IMR-90 (cell line): ENCODE data around the gene SKP1.

Source experiments
- CTCF ChIP-seq: conservative IDR thresholded peaks from 2 replicates; pipeline ENCODE4 v1.5.1; 2012; ENCODE audit warnings: mild to moderate bottlenecking, low read depth, low read length, improper control_type of control experiment
- FOS ChIP-seq: fragments of 150-350 bp; IDR thresholded peaks from 2 replicates; pipeline ENCODE4 v1.6.1; 2016; ENCODE audit warnings: low read depth, low read length
- MAFK ChIP-seq: IDR thresholded peaks from 2 replicates; pipeline ENCODE4 v1.6.1; 2012; ENCODE audit warnings: low read depth, low read length, improper control_type of control experiment
- MAZ ChIP-seq: IDR thresholded peaks from 2 replicates; pipeline ENCODE4 v1.6.1; 2012; ENCODE audit warnings: low read depth, mild to moderate bottlenecking, low read length, improper control_type of control experiment, moderate library complexity, borderline replicate concordance
- MXI1 ChIP-seq: IDR thresholded peaks from 2 replicates; pipeline ENCODE4 v1.6.1; 2012; ENCODE audit warnings: low read depth, mild to moderate bottlenecking, low read length, moderate library complexity, borderline replicate concordance
- NFE2L2 ChIP-seq: fragments of 150-350 bp; IDR thresholded peaks from 2 replicates; pipeline ENCODE4 v1.6.1; 2016; ENCODE audit warnings: low read depth, mild to moderate bottlenecking, low read length
- POLR2A ChIP-seq: IDR thresholded peaks from 2 replicates; pipeline ENCODE4 v1.6.1; 2012; ENCODE audit warnings: mild to moderate bottlenecking, low read depth, low read length
- RAD21 ChIP-seq: IDR thresholded peaks from 2 replicates; pipeline ENCODE4 v1.6.1; 2012; ENCODE audit warnings: low read length, improper control_type of control experiment
- RCOR1 ChIP-seq: IDR thresholded peaks from 2 replicates; pipeline ENCODE4 v1.6.1; 2012; ENCODE audit warnings: mild to moderate bottlenecking, low read length, improper control_type of control experiment; ENCODE audit not compliant: insufficient replicate concordance
- RFX5 ChIP-seq: IDR thresholded peaks from 2 replicates; pipeline ENCODE4 v1.8.0; 2012; ENCODE audit warnings: low read depth, mild to moderate bottlenecking, low read length, moderate library complexity
- SMC3 ChIP-seq: fragments of 150-350 bp; IDR thresholded peaks from 2 replicates; pipeline ENCODE4 v1.6.1; 2016; ENCODE audit warnings: low read depth, mild to moderate bottlenecking, antibody characterized with exemption, low read length, moderate library complexity
- USF2 ChIP-seq: fragments of 150-350 bp; IDR thresholded peaks from 2 replicates; pipeline ENCODE4 v1.6.1; 2017; ENCODE audit warnings: mild to moderate bottlenecking, antibody characterized with exemption, low read length, low read depth

GRCh38 chr5:134136221-134136631, 40.5 kb downstream of the SKP1 start:
- TF ChIP-seq MAFK (no peak), POLR2A (no peak), CTCF (no peak), MXI1 (no peak), MAZ (no peak), FOS (no peak), RCOR1 (no peak), SMC3 (no peak), RFX5 (0 out of 2 replicates have a peak, but pooled peaks have one; percentile 8), RAD21 (no peak), NFE2L2 (no peak), USF2 (no peak)
